Choroid plexus epithelial cell (primary cell): ENCODE results near the gene C12orf42.

Source experiments
- DNase-seq: peaks from one replicate; pipeline ENCODE4 v3.0.0-alpha.2; 2010; ENCODE audit warnings: low read depth
- H3K4me3 ChIP-seq: 2 replicates; pipeline ENCODE4 v1.5.1; 2011; ENCODE audit warnings: low read depth, mild to moderate bottlenecking, control low read depth, low read length, moderate library complexity
- TF ChIP-seq, protein P1 (sequence below): conservative IDR thresholded peaks from 2 replicates; pipeline ENCODE4 v1.5.1; 2011; ENCODE audit warnings: low read depth, mild to moderate bottlenecking, control low read depth, inconsistent platforms, low read length, moderate library complexity

C12orf42 gene

DNA sequence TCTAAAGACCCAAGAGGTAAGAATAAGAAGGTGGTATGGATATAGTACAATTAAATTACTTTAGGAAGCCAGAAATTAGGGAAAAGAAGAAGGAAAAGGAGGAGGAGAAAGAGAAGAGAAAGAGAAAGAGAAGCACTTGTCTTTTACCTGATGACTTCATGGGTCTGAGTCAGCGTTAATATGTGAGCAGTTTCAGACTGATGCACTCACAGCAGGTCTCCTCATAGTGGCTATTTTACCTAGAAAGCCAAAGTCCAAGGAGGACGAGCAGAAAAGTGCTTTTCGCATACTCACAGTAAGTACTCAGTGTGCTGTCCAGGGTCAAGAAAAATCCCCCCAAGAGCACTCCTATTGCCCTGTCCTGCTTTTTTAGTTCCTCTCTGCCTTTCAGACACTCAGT is 222.1 kb downstream of the C12orf42 start:
- DNase-seq: no peak
- H3K4me3 ChIP-seq: no peak overlapping the region
- TF ChIP-seq, protein P1, sequence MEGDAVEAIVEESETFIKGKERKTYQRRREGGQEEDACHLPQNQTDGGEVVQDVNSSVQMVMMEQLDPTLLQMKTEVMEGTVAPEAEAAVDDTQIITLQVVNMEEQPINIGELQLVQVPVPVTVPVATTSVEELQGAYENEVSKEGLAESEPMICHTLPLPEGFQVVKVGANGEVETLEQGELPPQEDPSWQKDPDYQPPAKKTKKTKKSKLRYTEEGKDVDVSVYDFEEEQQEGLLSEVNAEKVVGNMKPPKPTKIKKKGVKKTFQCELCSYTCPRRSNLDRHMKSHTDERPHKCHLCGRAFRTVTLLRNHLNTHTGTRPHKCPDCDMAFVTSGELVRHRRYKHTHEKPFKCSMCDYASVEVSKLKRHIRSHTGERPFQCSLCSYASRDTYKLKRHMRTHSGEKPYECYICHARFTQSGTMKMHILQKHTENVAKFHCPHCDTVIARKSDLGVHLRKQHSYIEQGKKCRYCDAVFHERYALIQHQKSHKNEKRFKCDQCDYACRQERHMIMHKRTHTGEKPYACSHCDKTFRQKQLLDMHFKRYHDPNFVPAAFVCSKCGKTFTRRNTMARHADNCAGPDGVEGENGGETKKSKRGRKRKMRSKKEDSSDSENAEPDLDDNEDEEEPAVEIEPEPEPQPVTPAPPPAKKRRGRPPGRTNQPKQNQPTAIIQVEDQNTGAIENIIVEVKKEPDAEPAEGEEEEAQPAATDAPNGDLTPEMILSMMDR: no peak

DNA sequence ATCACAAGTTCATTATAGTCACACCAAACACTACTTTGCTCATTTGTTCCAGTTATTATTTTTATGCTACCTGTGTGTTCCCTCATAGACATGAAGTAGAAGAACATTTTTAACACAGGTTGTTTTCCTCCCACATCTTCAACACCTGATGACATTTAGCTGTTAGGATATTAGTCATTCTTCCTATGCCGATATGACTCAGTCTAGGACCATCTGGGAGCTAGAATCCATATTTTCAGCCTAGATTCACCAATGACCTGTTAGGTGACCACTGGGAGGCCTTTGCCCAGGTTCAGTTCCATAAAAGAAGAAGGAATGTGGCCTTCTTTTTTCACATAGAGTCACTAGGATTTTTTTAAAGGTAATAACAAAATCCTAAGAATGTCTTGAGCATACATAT is 222.8 kb downstream of the C12orf42 start:
- DNase-seq: no peak
- TF ChIP-seq, protein P1: no peak
- no peak overlapping the region for H3K4me3 ChIP-seq

DNA sequence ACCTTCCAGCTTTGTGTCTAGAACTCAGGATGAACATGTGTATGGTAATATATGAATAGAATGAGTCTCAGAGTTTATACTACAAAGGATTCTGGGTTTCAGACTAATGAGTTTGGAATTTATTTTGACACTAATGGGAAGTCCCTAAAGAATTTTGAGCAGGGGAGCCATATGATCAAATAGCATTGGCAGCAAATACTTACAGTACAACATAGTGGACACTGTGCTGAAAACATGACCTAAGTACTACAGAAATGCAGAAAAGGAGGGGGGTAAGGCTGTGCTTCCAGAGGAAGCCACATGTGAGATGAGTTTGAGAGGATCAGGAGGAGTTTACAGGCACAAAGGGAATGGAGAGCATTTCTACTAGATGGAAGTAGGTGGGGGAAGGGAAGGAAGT is 225.8 kb downstream of the C12orf42 start:
- H3K4me3 ChIP-seq: no peak overlapping the region
- TF ChIP-seq, protein P1: no peak
- DNase-seq: peak; percentile 0

DNA sequence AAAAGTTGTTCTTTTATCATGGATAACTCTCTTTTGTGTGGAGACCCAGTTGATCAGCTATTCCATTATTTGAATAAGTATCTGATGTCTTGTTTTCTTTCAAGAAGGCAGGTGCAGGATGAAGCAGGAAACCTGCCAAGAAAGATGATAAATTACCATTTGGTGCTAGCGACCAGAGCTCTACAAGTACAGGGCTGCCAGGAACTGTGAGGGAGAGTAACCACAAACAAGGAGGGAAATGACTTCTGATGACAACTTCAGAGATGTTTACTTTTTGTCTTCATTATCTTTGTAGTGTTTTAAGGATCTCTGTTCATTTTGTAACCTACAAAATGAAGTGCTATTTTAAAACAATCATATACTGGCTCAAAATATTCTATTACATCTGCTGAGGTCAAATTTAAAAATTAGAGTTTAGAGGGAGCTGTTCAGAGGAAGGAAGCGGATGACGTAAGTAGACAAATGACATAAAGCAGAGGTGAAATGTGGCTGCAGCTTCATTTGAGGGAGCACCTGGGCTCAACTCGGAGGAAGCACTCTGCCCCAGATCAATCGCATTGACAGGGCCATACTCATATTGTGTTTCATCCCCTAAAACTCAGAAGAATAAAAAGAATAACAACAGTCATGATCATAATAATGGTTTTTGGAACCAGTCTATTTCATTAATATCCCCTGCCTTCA is 226.8 kb downstream of the C12orf42 start:
- DNase-seq: no peak
- no peak overlapping the region for H3K4me3 ChIP-seq

DNA sequence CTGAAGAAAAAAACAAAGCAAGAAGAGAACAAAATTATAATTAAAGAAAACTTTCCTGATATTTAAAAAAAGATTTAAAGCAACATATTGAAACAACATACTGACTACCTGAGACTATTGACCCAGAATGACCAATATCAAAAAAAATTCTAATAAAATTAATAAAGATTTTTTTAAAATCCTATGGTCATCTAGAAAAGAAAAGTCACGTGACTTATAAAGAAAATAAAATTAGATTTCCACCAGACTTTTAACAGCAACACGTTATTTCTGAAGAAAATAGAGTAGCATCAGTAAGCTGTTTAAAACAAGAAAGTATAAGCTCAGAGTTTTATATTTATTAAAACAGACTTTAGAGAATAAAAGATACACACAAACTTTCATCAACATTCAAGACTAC is 238.0 kb downstream of the C12orf42 start:
- no peak for DNase-seq
- TF ChIP-seq, protein P1: no peak
- H3K4me3 ChIP-seq: no peak overlapping the region

More for the DNA sequence above, 226.8 kb downstream of the C12orf42 start:
- TF ChIP-seq, protein P1: no peak
